Activated CD4-positive, CD25-positive, alpha-beta regulatory T cell treated with anti-CD3 and anti-CD28 coated beads, Interleukin-2, amount 50 U/mL, for 16 hours (primary cell): ENCODE results near the gene MATN1.

Source experiments
- DNase-seq: peaks from one replicate; pipeline ENCODE4 v3.0.0-alpha.2; 2020; ENCODE audit warnings: low read depth, low spot score

MATN1 gene

DNA sequence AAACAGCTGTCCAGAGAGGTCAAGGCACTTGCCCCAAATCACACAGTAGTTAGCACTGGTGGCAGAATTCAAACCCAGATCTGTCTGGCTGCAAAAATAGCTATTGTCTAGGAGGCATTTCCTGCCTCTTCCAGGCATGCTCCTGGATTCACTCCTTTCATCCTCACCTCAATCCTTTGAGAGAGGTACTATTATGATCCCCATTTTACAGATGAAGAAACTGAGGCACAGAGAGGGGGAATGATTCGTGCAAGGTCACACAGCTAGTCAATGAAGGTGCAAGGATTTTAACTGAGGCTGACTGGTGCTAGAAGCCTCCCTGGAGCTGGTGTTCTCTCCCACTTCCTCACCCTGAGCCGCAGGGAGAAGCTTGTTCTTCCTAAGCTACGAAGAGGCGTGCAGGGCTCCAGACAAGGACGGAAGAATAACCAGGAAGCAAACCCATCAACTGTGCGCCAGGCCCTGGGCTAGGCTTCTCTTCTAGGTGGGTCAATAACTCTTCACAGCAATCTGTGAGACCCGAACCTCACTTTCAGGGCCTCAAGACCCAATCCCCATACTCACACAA, 34.8 kb upstream of the MATN1 start:
- DNase-seq, result no peak

- DNase-seq, result no peak
Measured at GRCh38 chr1:30757352-30758120, 34.2 kb upstream of the MATN1 start, which contains the start of gene LAPTM5. TSS of gene LAPTM5 (minus strand) at chr1:30757774. CDS start at chr1:30757745, 29 bp downstream.

DNA sequence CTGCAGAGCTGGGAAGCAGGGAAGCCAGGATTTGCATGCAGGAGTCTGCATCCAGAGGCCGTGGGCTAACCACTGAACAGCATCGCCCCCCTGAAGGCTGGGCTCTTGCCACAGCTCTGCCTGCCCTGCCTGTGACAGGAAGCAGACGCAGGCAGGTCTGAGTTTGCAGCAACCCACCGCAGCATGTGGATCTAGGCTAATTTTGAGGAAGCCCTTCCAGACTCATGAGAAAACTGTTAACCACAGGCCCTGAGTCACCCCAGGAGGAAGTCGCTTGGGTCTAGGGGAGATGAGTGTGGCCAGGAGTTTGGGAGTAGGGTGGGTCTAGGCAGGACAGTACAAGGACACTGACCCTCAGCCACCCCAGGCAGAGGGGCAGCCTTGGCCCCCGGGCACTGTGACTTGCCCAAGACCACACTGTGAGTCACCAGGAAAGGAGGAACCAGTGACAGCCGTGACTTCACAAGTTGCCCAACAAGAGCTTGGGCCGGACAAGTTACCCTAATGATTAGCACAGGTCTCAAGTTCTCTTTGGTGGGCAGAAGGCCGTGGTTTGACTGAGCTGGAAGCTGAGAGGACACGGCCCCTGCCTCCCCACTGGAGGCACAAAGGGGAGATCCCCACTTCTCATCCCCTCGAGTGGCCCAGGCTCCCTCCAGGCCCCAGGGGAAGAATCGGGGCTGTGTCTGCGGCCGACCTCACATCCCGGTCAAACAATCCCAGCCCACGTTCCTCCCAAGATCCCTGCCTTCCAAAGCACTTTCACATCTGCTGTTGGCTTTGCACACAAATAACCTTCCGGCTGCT, 33.4 kb upstream of the MATN1 start:
- peak; percentile 32 for DNase-seq

GRCh38 chr1:30756206-30756544, 32.8 kb upstream of the MATN1 start:
- no peak for DNase-seq

DNA sequence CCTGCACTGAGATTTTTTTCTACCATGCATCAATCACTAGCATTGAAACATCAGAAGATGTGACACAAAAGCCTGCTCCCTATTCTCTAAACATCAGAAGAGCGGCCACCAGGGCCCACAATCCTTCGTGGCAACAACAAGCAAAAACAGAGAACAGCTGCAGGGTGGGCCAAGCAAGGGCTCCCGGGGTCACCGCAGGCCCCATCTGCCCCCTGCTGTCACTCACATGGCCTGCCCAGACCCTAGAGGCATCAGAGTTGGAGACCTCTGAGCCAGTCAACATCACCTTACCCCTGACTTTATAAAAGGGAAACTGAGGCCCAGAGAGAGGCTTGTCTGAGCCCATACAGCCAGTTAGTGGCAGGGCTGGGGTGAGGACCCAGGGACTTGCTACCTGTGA, 32.4 kb upstream of the MATN1 start:
- DNase-seq, result no peak

- no peak for DNase-seq
Measured at GRCh38 chr1:30755334-30755733, 31.9 kb upstream of the MATN1 start.

- no peak for DNase-seq
Measured at GRCh38 chr1:30754684-30755171, 31.3 kb upstream of the MATN1 start.

- no peak for DNase-seq
Measured at GRCh38 chr1:30753660-30754123, 30.3 kb upstream of the MATN1 start.

GRCh38 chr1:30753118-30753517, 29.7 kb upstream of the MATN1 start:
- DNase-seq, result no peak

DNA sequence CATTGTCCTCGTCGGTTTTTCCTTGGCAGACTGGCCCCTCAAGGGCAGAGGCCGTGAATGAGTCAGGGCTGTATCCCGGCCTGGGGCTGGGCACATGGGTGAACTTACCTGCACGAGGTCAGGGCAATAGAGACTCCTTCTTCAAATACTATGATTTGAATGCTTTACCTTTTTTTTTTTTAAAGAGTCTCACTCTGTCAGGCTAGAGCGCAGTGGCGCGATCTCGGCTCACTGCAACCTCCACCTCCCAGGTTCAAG, 29.2 kb upstream of the MATN1 start:
- no peak for DNase-seq

- no peak for DNase-seq
Measured at GRCh38 chr1:30751830-30752650, 28.7 kb upstream of the MATN1 start.

DNA sequence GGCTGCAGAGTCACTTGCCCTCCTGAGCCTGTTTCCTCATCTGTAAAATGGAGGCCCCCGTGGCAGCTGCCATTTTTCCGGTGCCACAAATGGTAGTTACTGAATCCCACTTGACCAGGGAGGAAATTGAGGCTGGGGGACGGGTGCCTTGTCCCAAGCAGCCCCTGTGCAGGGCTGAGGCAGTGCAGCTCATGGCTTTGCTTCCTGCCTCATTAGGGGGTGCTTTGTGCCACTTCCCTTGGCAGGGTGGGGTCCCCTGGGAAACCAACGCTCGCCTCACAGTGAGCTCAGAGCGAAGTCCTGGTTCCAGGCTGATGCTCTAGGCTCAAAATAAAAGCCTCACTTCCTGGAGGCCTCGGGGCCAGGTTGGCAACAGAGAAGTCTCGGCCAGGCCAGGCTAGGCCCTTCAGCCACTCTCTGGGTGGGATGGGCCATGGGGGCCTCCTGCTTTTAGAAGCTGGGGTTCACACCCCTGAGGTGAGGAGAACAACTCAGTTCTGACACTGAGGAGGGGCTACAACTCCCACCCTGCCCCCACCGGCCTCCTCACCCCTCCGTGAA, 27.4 kb upstream of the MATN1 start:
- no peak for DNase-seq

DNA sequence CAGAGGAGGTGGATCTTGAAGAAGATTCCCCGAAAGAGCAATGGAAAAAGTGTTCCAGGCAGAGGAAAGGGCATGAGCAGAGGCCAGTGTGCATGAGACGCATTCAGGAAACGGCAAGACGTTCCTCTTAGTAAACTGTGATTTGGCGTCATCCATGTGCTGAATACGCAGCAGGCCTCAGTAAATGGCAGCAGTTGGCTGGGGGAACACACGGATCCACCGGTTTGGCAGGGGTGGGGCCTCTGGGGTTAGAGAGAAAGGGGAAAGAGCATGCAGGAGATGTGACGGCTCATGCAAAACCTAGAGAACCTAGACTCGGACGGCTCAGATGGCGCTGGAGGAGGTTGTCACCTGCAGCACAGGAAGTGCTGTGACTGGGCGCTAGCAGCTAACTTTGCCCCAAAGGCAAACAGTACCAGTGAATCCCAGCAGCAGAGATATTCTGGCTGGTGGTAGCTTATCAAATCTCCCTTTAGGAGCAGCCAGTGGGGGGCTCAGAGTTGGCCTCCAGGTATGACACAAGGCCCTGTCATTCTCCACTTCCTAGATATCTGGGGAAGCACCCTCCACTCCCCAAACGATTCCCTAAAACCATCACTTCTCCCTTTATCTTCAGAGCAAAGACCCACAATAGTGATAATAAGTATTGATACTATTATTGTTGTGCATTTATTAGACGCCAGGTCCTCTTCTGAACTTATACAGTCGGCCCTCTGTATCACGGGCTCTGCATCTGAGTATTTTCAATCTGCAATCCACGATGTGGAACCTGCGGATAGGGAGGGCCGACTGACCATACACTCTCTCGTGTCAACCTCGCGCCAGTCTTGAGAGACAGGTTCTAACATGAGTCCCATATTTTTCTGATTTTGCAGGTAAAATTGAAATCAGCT, 26.6 kb upstream of the MATN1 start:
- peak; percentile 32 for DNase-seq

GRCh38 chr1:30748699-30749401, 25.5 kb upstream of the MATN1 start:
- no peak for DNase-seq

- no peak for DNase-seq
Measured at GRCh38 chr1:30748098-30748698, 24.8 kb upstream of the MATN1 start.

DNA sequence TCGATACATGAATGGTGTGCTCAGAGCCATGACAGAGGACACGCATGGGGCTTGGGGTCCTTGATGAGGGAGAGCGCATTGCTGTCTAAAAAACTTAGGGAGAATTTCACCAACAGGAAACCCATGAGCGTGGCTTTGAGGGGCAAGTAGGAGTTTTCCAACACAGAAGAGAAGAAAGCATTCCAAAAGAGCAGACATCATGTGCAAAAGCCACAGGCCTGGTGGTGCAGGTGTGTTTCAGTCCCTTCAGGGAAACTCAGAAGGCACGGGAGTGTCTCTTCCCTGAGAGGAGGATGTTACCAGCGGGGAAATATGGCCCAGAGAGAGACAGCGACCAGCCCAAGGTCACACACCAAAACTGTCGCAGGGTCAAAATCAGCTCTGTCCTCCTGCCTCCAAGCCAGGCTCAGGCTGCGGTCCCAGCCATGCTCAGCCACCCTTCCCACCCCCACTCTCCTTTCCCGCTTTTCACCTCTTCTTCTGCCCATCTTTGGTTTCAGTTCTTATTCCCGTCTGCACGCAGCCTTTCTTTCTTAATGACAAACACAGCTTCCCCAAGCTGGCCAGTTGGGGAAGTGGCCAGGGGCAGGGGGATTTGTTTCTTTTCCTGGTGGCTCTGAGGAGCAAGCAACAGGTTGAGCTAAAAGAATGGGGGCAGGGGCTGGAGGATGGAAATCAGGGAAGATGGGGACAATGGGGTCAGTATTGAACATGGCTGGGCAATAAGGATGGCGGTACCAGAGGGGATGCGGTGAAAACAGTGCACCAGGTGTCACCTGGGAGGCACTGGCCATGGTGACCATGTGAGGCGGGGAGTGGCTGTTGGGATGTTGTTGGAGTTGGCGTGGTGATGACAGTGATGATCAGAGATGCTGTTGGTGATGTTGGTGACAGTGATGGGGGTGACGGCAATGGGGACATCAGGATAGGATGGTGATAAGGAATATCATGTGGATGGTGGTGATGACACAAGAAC, 23.9 kb upstream of the MATN1 start:
- DNase-seq, result no peak

DNA sequence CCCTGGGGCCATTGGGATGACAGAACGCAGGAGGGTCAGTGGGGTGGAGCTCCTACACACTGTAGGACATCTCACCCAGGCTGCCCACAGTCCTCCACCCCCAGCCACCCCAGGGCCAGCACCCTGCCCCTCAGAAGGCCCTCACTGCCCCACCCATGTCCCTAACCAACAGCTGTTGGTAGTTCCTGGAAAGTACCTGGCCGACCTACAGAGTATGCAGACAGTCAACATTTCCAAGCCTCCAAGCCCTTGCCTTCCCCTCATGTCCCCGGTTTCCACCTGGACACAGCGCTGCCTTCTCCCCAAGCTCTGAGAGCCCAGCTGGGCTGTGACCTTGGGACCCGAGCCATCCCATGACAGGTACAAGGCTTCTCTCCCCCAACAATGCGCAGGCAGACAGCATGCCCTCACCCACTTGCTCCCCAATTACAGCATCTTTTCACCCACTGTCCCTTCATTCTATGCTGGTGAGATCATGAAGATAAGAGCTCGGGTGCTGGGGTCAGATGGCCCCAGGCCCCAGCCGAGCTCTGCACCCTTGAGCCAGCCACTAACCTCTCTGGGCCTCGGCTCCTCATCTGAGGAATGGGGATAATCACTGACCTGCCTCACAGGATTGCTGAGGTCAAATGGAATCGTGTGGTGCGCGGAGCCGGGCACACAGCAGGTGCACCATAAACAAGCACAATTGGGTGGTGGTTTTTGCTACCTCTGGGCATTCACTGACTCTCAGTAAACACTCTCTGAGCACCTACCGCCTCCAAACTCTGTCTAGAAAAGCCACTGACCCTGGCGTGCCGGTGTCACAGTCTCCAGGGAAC, 23.0 kb upstream of the MATN1 start:
- DNase-seq, result no peak
